NCI-H2196 (cell line): ENCODE results near the gene CT45A2.
"Not testable (repeated sequence)": the region's sequence is repeated elsewhere in the genome, so short reads cannot be mapped to it uniquely, and the experiment has no call there.

Experiments
- DNase-seq: peaks from one replicate; lab custom pipeline; 2025; ENCODE audit not compliant: unreplicated experiment; lab: John Stamatoyannopoulos, UW

The CT45A2 gene

GRCh38 chrX:135819912-135820311 lies at the start of gene CT45A2:
CT45A2 (minus strand) TSS chrX:135820012; CDS start chrX:135816265, 3,747 bp downstream.
- DNase-seq: not testable (repeated sequence)

- DNase-seq: not testable (repeated sequence)
Observed at GRCh38 chrX:135854438-135854837, 34.6 kb upstream of the CT45A2 start, which contains the start of gene CT45A8. CT45A8 (minus strand) TSS chrX:135854538; CDS start chrX:135850783, 3,755 bp downstream.

- DNase-seq: not testable (repeated sequence)
Observed at GRCh38 chrX:135837180-135837579, 17.4 kb upstream of the CT45A2 start, which contains the start of gene CT45A7. CT45A7 (minus strand) TSS chrX:135837280; CDS start chrX:135833533, 3,747 bp downstream.

GRCh38 chrX:135802687-135803086 lies 17.1 kb downstream of the CT45A2 start, which contains the start of gene CT45A6:
CT45A6 (minus strand) TSS chrX:135802787; CDS start chrX:135798993, 3,794 bp downstream.
- not testable (repeated sequence) for DNase-seq

- DNase-seq: not testable (repeated sequence)
Observed at GRCh38 chrX:135785403-135785802, 34.4 kb downstream of the CT45A2 start, which contains the start of gene CT45A5. CT45A5 (minus strand) TSS chrX:135785503; CDS start chrX:135781729, 3,774 bp downstream.

- not testable (repeated sequence) for DNase-seq
Observed at GRCh38 chrX:135768091-135768490, 51.7 kb downstream of the CT45A2 start, which contains the start of gene CT45A3. CT45A3 (minus strand) TSS chrX:135768191; CDS start chrX:135764444, 3,747 bp downstream.
